ENCODE measurements around the gene MVK. TPM values are rescaled to one million over a fixed set of nuclear protein-coding genes. Genes with fewer than 3 reads are reported as not detected.

Gene MVK
- total RNA-seq, 1 experiment from 2014 or later, result 19.2 TPM

DNA sequence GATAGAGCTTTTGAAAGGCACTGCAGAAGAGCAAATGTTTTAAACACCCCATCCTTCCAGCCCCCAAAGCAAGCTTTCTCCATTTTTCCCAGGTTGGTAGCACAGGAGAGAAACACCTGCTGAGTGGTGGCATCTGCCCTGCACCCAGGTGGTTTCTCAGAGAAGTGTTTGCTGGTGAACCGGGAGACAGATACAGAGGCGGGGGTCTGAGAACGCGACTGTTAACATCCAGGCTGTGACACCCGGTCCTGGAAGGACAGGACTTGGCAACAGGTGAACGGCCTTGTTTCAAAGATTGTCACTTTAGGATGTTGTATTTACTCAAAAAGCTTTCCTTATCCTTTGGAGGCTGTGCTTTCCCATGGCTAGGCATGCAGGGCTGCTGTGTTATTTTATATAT lies 18.8 kb upstream of the MVK start:
- no peaks in the 10 kb centered on the region for H3K9me3 Mint-ChIP-seq
- no peak for DNase-seq

More for the DNA sequence above, 18.8 kb upstream of the MVK start:
- no peak overlapping the region for H3K27ac ChIP-seq (ENCODE audit: insufficient read length, low read depth, low read length)
- H3K4me1 Mint-ChIP-seq, result peaks cover 2 to 3% of the 10 kb centered on the region in 2 experiments; a peak in 3 of 4 replicates
- H3K27me3 Mint-ChIP-seq (ENCODE audit: low read depth), result peaks cover 7% of the 10 kb centered on the region
- H3K27ac Mint-ChIP-seq, result no peak overlapping the region
- no peak overlapping the region for H2BK120ac ChIP-seq (ENCODE audit: low read depth, low read length, poor library complexity, severe bottlenecking)
- H2BK15ac ChIP-seq (ENCODE audit: low read depth, low read length), result no peak overlapping the region
- no peak overlapping the region for H4K5ac ChIP-seq (ENCODE audit: insufficient read length, low read depth, low read length)
- no peak overlapping the region for H2AFZ ChIP-seq (ENCODE audit: low read length)
- no peaks in the 10 kb centered on the region for H3K27me3 ChIP-seq (ENCODE audit: insufficient read depth, low read length)
- no peak overlapping the region for H3K18ac ChIP-seq (ENCODE audit: insufficient read length, low read depth, low read length)
- no peak overlapping the region for H4K8ac ChIP-seq (replicated peaks; ENCODE audit: insufficient read length, low read depth, low read length)
- H3K36me3 Mint-ChIP-seq (ENCODE audit: insufficient read depth in 1 of 3, low read depth in 3 of 3), result peaks cover 0 to 3% (median 2%) of the 10 kb centered on the region in 3 experiments; a peak in 4 of 7 replicates
- H3K4me3 Mint-ChIP-seq, result no peak overlapping the region
- no peak overlapping the region for H3K4ac ChIP-seq (ENCODE audit: low read depth, low read length)
- no peak overlapping the region for H2AK5ac ChIP-seq (ENCODE audit: insufficient read length, low read length)
- TF ChIP-seq, protein P1, sequence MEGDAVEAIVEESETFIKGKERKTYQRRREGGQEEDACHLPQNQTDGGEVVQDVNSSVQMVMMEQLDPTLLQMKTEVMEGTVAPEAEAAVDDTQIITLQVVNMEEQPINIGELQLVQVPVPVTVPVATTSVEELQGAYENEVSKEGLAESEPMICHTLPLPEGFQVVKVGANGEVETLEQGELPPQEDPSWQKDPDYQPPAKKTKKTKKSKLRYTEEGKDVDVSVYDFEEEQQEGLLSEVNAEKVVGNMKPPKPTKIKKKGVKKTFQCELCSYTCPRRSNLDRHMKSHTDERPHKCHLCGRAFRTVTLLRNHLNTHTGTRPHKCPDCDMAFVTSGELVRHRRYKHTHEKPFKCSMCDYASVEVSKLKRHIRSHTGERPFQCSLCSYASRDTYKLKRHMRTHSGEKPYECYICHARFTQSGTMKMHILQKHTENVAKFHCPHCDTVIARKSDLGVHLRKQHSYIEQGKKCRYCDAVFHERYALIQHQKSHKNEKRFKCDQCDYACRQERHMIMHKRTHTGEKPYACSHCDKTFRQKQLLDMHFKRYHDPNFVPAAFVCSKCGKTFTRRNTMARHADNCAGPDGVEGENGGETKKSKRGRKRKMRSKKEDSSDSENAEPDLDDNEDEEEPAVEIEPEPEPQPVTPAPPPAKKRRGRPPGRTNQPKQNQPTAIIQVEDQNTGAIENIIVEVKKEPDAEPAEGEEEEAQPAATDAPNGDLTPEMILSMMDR (conservative IDR thresholded peaks at IDR 0.05), result no peak
- no peak overlapping the region for H3K4me2 ChIP-seq (ENCODE audit: insufficient read depth, insufficient read length, low read length)
- H2BK12ac ChIP-seq (ENCODE audit: insufficient read length, low read depth, low read length), result no peak overlapping the region
- H3K9ac ChIP-seq (ENCODE audit: extremely low read depth, insufficient read length, low read length), result no peak overlapping the region
- H4K91ac ChIP-seq (ENCODE audit: insufficient read length, low read depth, low read length), result no peak overlapping the region
- H3T11ph ChIP-seq (ENCODE audit: low read length), result no peak overlapping the region
- no CpG with 5 or more reads among the region's 6 CpGs for WGBS (ENCODE audit: extremely low coverage, insufficient read length, low lambda C conversion rate)
- H3K4me1 ChIP-seq (ENCODE audit: insufficient read depth, low read length), result no peaks in the 10 kb centered on the region
- H4K20me1 ChIP-seq (ENCODE audit: control insufficient read depth, insufficient read depth, insufficient read length), result no peaks in the 10 kb centered on the region
- no peaks in the 10 kb centered on the region for H3K9me3 ChIP-seq (ENCODE audit: control insufficient read depth, low read depth, low read length)
- no peaks in the 10 kb centered on the region for H3K23me2 ChIP-seq (ENCODE audit: insufficient read length, low read depth, low read length, poor library complexity, severe bottlenecking)
- H3K79me2 ChIP-seq (ENCODE audit: insufficient read depth, low read length), result no peaks in the 10 kb centered on the region
- no peaks in the 10 kb centered on the region for H3K79me1 ChIP-seq (ENCODE audit: insufficient read depth, low read depth, low read length, poor library complexity, severe bottlenecking)
- H3K23ac ChIP-seq (ENCODE audit: insufficient read length, low read depth, low read length), result no peak overlapping the region
- H2BK20ac ChIP-seq (ENCODE audit: low read depth, low read length, poor library complexity, severe bottlenecking), result no peak overlapping the region
- H3K14ac ChIP-seq (ENCODE audit: insufficient read depth, low read length), result no peak overlapping the region
- H2BK5ac ChIP-seq (ENCODE audit: insufficient read length, low read length), result no peak overlapping the region
- H3K56ac ChIP-seq (ENCODE audit: insufficient read length, low read depth, low read length), result no peak overlapping the region

Data from H9 (cell line).